CD4-positive, alpha-beta T cell treated with Interleukin-12 subunit alpha and Interleukin-12 subunit beta, for 1 hour (primary cell): ENCODE results near the gene NDC80.

Experiments used
- DNase-seq: peaks from one replicate; pipeline ENCODE4 v3.0.0-alpha.2; 2020

The NDC80 gene

DNA sequence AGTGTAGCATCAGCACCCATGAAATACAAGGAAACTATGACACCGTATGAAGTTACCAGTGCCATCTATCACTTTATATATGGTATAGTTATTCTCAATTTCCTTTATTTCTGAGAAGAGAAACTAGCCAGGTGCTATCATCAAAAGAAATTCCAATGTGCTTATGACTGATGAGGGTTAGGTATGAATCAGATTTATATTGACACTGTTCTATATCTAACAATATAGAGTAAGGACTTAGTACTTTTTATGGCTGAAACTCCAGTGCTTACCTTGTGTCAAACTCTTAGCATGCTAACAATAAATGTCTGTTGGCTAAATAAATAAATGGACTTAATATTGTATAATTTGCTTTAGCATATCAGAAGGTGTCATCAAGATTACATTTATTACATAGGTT is 7.0 kb upstream of the NDC80 start:
- no peak for DNase-seq

DNA sequence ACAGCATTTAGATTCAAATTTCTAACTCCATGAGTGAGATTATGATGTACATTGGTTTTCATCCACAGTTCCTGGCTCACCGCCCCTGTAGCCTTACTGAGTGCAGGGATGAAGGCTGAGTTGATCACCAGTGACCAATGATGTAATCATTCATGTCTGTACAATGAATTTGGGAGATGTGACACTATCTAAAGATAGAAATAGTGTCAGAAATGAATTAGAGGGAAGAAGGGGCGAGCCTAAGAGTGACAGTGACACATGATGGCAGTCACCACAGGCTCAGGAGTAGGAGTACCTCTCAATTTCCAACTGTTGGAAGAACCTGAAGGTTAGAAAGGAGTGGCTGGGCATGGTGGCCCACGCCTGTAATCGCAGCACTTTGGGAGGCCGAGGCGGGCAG is 3.2 kb upstream of the NDC80 start:
- no peak for DNase-seq

- DNase-seq, result no peak
These were observed 2.8 kb upstream of the NDC80 start for GRCh38 chr18:2568605-2569004.

GRCh38 chr18:2569338-2570207 is 1.8 kb upstream of the NDC80 start:
- no peak for DNase-seq

GRCh38 chr18:2570772-2571199 is 571 bp upstream of the NDC80 start:
- DNase-seq, result peak; percentile 74

- no peak for DNase-seq
These were observed 813 bp downstream of the NDC80 start for GRCh38 chr18:2572171-2572569.

DNA sequence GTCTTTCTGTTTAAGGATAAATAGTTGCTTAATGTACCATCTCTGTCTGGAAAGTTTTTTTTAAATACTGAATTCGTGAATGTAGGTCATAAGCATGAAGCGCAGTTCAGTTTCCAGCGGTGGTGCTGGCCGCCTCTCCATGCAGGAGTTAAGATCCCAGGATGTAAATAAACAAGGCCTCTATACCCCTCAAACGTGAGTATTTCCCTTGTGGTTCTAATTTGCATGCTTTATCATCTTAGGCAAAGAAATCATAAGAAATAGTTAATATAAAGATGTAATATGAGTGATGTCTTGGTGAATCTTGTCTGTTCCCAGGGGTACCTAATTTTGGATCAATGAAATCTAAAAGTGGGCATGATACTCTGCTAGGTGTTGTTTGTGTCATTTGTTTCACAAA is 1.5 kb downstream of the NDC80 start:
- DNase-seq, result no peak

GRCh38 chr18:2573408-2573807 is 2.1 kb downstream of the NDC80 start:
- no peak for DNase-seq

GRCh38 chr18:2587788-2588187 is 16.4 kb downstream of the NDC80 start:
- DNase-seq, result no peak

DNA sequence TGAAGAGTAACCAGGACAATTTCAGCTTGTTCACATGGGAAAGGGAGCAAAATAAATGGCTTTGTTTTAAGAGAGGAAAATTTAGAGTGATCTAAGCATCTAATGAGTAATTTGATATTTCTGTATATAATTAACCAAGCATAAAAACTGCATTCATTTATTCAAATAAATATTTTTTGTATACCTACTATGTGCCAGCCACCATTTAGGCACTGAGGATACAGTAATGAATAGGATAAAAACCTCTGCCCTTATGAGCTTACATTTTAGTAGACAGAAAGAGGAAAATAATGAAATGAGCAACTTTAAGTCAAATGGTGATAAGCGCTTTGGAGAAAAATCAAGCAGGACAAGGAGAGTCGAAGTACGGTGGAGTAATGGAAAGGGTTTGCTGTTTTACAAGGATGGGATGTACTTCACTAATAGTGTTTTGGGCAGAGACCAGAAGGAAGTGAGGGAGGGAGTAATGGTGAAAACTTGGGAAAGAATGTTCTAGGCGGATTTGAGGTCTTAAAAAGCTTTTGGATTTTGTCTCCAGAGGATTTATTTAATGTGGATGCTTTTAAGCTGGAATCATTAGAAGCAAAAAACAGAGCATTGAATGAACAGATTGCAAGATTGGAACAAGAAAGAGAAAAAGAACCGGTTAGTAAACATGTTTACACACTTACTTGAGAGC is 17.4 kb downstream of the NDC80 start:
- no peak for DNase-seq

- DNase-seq, result peak; percentile 36
These were observed 18.1 kb downstream of the NDC80 start for GRCh38 chr18:2589345-2590068.

DNA sequence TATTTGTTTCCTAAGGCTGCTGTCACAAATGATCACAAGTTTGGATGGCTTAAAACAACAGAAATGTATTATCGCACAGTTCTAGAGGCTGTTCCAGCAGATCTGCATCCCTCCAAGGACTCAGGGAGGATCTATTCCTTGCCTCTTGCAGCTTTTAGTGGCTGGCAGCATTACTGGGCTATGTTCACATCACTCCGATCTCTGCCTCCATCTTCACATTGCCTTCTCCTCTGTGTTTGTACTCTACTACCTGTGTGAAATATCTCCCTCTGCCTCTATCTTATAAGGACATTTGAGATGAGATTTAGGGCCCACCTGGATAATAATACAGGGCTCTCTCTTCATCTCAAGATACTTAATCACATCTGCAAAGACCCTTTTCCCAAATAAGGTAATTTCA is 18.9 kb downstream of the NDC80 start:
- DNase-seq, result no peak

DNA sequence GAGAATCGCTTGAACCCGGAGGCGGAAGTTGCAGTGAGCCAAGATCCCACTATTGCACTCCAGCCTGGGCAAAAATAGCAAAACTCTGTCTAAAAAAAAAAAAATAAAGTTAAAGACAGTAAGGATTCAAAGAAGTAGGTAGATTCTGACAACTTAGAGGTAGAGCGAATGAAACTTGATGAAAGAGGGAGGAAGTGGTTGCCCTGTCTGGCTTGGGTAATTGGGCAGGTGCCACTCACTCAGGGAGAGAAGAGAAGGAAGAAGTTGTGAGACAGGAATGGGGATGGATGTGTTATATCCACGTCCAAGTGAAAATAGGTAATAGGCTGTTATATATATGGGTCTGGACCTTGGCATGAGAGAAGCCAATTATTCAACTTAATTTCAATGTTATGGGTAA is 26.3 kb downstream of the NDC80 start:
- DNase-seq, result peak; percentile 36

GRCh38 chr18:2602844-2603243 is 31.5 kb downstream of the NDC80 start:
- no peak for DNase-seq

DNA sequence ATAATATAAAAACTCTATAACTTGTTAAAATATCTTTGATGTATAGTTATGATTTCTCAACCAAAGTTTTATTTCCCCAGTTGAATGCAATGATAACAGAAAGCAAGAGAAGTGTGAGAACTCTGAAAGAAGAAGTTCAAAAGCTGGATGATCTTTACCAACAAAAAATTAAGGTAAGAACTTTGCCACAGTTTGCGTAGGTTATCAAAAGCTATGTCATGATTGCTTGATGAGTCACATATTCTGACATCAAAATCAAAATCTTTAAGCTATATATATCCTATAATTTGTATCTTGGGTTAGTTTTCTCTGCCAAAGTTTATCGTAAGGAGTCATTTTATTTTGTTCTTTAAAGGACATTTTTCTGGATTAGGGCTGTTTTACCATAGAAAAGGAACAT is 35.0 kb downstream of the NDC80 start:
- peak; percentile 30 for DNase-seq

GRCh38 chr18:2609604-2610003 is 38.2 kb downstream of the NDC80 start:
- no peak for DNase-seq

- no peak for DNase-seq
These were observed 39.2 kb downstream of the NDC80 start for GRCh38 chr18:2610549-2610948.

- no peak for DNase-seq
These were observed 41.6 kb downstream of the NDC80 start for GRCh38 chr18:2612996-2613395.

- DNase-seq, result no peak
These were observed 46.1 kb downstream of the NDC80 start for GRCh38 chr18:2617401-2617998.

DNA sequence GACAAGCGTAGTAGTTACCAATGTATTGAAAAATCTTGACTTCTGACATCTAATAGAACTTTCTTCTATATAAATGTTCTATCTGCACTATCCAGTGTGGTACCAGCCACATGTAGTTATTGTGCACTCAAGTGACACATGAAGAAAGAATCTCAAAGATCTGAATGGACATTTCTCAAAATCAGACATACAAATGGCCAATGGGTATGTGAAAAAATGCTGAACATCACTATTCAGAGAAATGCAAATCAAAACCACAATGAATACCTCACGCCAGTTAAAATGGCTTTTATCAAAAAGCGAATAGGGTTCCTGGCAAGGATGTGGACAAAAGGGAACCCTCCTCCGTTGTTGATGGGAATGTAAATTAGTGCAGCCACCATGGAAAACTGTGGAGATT is 46.7 kb downstream of the NDC80 start:
- no peak for DNase-seq

DNA sequence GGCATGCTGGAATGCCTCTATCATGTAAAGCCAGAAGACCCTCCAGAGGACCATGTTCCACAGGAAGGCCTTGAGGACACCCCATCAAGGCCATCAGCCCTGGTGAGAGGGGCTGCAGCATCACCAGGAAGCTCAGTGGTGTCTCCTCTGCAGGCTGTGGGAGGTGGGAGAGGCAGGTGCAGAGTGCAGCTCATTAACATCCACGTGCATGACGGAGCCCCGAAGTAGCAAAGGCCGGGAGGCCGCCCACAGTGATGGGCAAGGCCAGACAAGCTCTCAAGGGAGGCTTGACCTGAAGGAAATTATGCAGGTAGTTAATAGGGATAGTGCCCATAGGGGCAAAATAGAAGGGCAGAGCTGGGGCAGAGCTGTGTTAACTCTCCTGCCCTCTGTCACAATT is 53.9 kb downstream of the NDC80 start:
- DNase-seq, result no peak

- DNase-seq, result no peak
These were observed 56.5 kb downstream of the NDC80 start for GRCh38 chr18:2627821-2628276.

GRCh38 chr18:2629003-2629402 is 57.6 kb downstream of the NDC80 start:
- DNase-seq, result no peak
